ENCODE data around the gene SDSL. TPM values are rescaled to one million over a fixed set of nuclear protein-coding genes. Genes with fewer than 3 reads are reported as not detected.

SDSL gene
- polyA plus RNA-seq, 1 donor (not counting 4 experiments of a cell fraction or from before 2014, with no cell fraction given), result 1.9 TPM

GRCh38 chr12:113378291-113378690 lies 43.9 kb upstream of the SDSL start:
- FAIRE-seq (no peak), DNase-seq (ENCODE audit: low read depth, low spot score) (no peak)
- Histone ChIP-seq H2AFZ (ENCODE audit: control insufficient read depth, low read length) (no peak overlapping the region), H3K27ac (ENCODE audit: control insufficient read depth, insufficient read depth, low read length) (no peak overlapping the region), H3K9me3 (ENCODE audit: control insufficient read depth, low read depth, low read length) (no peaks in the 10 kb centered on the region), H3K4me2 (ENCODE audit: control insufficient read depth, extremely low read depth, insufficient read depth, low read depth, low read length) (no peak overlapping the region), H3K27me3 (ENCODE audit: control insufficient read depth, extremely low read depth, insufficient read depth, low read length) (no peaks in the 10 kb centered on the region), H4K20me1 (ENCODE audit: control insufficient read depth, extremely low read depth, insufficient read depth, low read length) (no peaks in the 10 kb centered on the region), H3K9me1 (ENCODE audit: control insufficient read depth, extremely low read depth, insufficient read depth, low read length) (no peaks in the 10 kb centered on the region), H3K4me3 (ENCODE audit: control insufficient read depth in 2 of 3, extremely low read depth in 1 of 3, insufficient read depth in 2 of 3, low read depth in 1 of 3, low read length in 3 of 3) (no peak overlapping the region), H3K36me3 (ENCODE audit: control insufficient read depth in 2 of 2, extremely low read depth in 1 of 2, insufficient read depth in 2 of 2, low read length in 2 of 2) (peaks cover 10 to 14% of the 10 kb centered on the region in 2 experiments), H3K4me1 (ENCODE audit: control insufficient read depth, extremely low read depth, insufficient read depth, low read length) (no peaks in the 10 kb centered on the region), H3K9ac (ENCODE audit: control insufficient read depth, extremely low read depth, insufficient read depth, low read length) (no peak overlapping the region), H3K79me2 (ENCODE audit: control insufficient read depth, insufficient read depth, low read length) (no peaks in the 10 kb centered on the region)
- TF ChIP-seq CTCF (optimal IDR thresholded peaks at IDR 0.05 in 1 of 3, IDR thresholded peaks at IDR 0.05 in 1 of 3, conservative IDR thresholded peaks at IDR 0.05 in 1 of 3; ENCODE audit: extremely low read depth in 1 of 3, insufficient read depth in 2 of 3, low read length in 3 of 3) (no peak), EZH2 (IDR thresholded peaks at IDR 0.05; ENCODE audit: low read length) (no peak)
- dilution Hi-C loops (cut with MboI; ENCODE audit: extremely low pct_ligation_motif_present, low sequenced_read_pairs), result no loop called here

- Histone ChIP-seq H3K9me3 (ENCODE audit: control insufficient read depth, low read depth, low read length) (no peaks in the 10 kb centered on the region), H3K36me3 (ENCODE audit: control insufficient read depth in 2 of 2, extremely low read depth in 1 of 2, insufficient read depth in 2 of 2, low read length in 2 of 2) (peaks cover 0 to 18% of the 10 kb centered on the region in 2 experiments), H4K20me1 (ENCODE audit: control insufficient read depth, extremely low read depth, insufficient read depth, low read length) (no peaks in the 10 kb centered on the region), H3K4me1 (ENCODE audit: control insufficient read depth, extremely low read depth, insufficient read depth, low read length) (no peaks in the 10 kb centered on the region), H3K9ac (ENCODE audit: control insufficient read depth, extremely low read depth, insufficient read depth, low read length) (no peak overlapping the region), H3K4me3 (ENCODE audit: control insufficient read depth in 2 of 3, extremely low read depth in 1 of 3, insufficient read depth in 2 of 3, low read depth in 1 of 3, low read length in 3 of 3) (no peak overlapping the region), H3K27me3 (ENCODE audit: control insufficient read depth, extremely low read depth, insufficient read depth, low read length) (no peaks in the 10 kb centered on the region), H3K79me2 (ENCODE audit: control insufficient read depth, insufficient read depth, low read length) (no peaks in the 10 kb centered on the region), H3K27ac (ENCODE audit: control insufficient read depth, insufficient read depth, low read length) (no peak overlapping the region), H2AFZ (ENCODE audit: control insufficient read depth, low read length) (no peak overlapping the region), H3K9me1 (ENCODE audit: control insufficient read depth, extremely low read depth, insufficient read depth, low read length) (no peaks in the 10 kb centered on the region), H3K4me2 (ENCODE audit: control insufficient read depth, extremely low read depth, insufficient read depth, low read depth, low read length) (no peak overlapping the region)
- dilution Hi-C loops (cut with MboI; ENCODE audit: extremely low pct_ligation_motif_present, low sequenced_read_pairs), result no loop called here
- no peak for DNase-seq (ENCODE audit: low read depth, low spot score)
- TF ChIP-seq EZH2 (IDR thresholded peaks at IDR 0.05; ENCODE audit: low read length) (no peak), CTCF (optimal IDR thresholded peaks at IDR 0.05 in 1 of 3, IDR thresholded peaks at IDR 0.05 in 1 of 3, conservative IDR thresholded peaks at IDR 0.05 in 1 of 3; ENCODE audit: extremely low read depth in 1 of 3, insufficient read depth in 2 of 3, low read length in 3 of 3) (no peak)
- no peak for FAIRE-seq
Measured at GRCh38 chr12:113381220-113381619, 41.0 kb upstream of the SDSL start.
